Stimulated activated CD4-positive, alpha-beta T cell treated with anti-CD3 and anti-CD28 coated beads, Interleukin-1b, Interleukin-23, amount 100 ng/mL, for 48 hours (primary cell): ENCODE measurements around the gene NFIB.

Source experiments
- DNase-seq: peaks from one replicate; pipeline ENCODE4 v3.0.0-alpha.2; 2020

Gene NFIB

GRCh38 chr9:14318934-14319580 is 5.1 kb upstream of the NFIB start:
- DNase-seq: no peak

GRCh38 chr9:14318361-14318760 is 4.4 kb upstream of the NFIB start:
- no peak for DNase-seq

- no peak for DNase-seq
Observed at GRCh38 chr9:14317667-14318320, 3.9 kb upstream of the NFIB start.

GRCh38 chr9:14316602-14317300 is 2.8 kb upstream of the NFIB start:
- DNase-seq: no peak

- DNase-seq: no peak
Observed at GRCh38 chr9:14315875-14316601, 2.1 kb upstream of the NFIB start.

GRCh38 chr9:14314929-14315874 is 1.3 kb upstream of the NFIB start:
- no peak for DNase-seq

- DNase-seq: no peak
Observed at GRCh38 chr9:14314424-14314928, 535 bp upstream of the NFIB start.

GRCh38 chr9:14313378-14313940 is 482 bp downstream of the NFIB start:
- DNase-seq: no peak

- DNase-seq: no peak
Observed at GRCh38 chr9:14312719-14313377, 1.1 kb downstream of the NFIB start.

GRCh38 chr9:14311956-14312685 is 1.8 kb downstream of the NFIB start:
- no peak for DNase-seq

GRCh38 chr9:14311171-14311949 is 2.6 kb downstream of the NFIB start:
- no peak for DNase-seq

GRCh38 chr9:14310311-14310710 is 3.6 kb downstream of the NFIB start:
- no peak for DNase-seq

- DNase-seq: no peak
Observed at GRCh38 chr9:14309403-14309802, 4.5 kb downstream of the NFIB start.

- DNase-seq: no peak
Observed at GRCh38 chr9:14308853-14309145, 5.1 kb downstream of the NFIB start.

GRCh38 chr9:14307989-14308852 is 5.7 kb downstream of the NFIB start:
- no peak for DNase-seq

GRCh38 chr9:14306672-14307660 is 7.0 kb downstream of the NFIB start:
- DNase-seq: no peak

- no peak for DNase-seq
Observed at GRCh38 chr9:14306188-14306587, 7.8 kb downstream of the NFIB start.

GRCh38 chr9:14304259-14304658 is 9.7 kb downstream of the NFIB start:
- no peak for DNase-seq
